NCI-H1436 treated with DMSO at 0.1 percent for 48 hours (cell line): ENCODE data around the gene LCE3E.
"Not testable (repeated sequence)": the region's sequence is repeated elsewhere in the genome, so short reads cannot be mapped to it uniquely, and the experiment has no call there.

Experiments used
- DNase-seq: peaks from one replicate; lab custom pipeline; 2025; lab: John Stamatoyannopoulos, UW

LCE3E gene

GRCh38 chr1:152566681-152567080 lies at the start of gene LCE3E:
TSS of gene LCE3E (minus strand) at chr1:152566780. CDS start at chr1:152566208, 572 bp downstream.
- DNase-seq = no peak

- no peak for DNase-seq
Observed at GRCh38 chr1:152613511-152613910, 46.9 kb upstream of the LCE3E start, which contains the start of gene LCE3B. TSS of gene LCE3B (plus strand) at chr1:152613811. CDS start at chr1:152613811, 0 bp downstream.

GRCh38 chr1:152599934-152600333 lies 33.4 kb upstream of the LCE3E start, which contains the start of gene LCE3C:
TSS of gene LCE3C (plus strand) at chr1:152600234. CDS start at chr1:152600732, 498 bp downstream.
- DNase-seq = no peak

GRCh38 chr1:152596986-152597385 lies 30.4 kb upstream of the LCE3E start:
- DNase-seq = no peak

- no peak for DNase-seq
Observed at GRCh38 chr1:152585586-152585985, 19.0 kb upstream of the LCE3E start.

GRCh38 chr1:152582647-152583046 lies 16.1 kb upstream of the LCE3E start:
- no peak for DNase-seq

- no peak for DNase-seq
Observed at GRCh38 chr1:152580433-152580832, 13.9 kb upstream of the LCE3E start, which contains the start of gene LCE3D. TSS of gene LCE3D (minus strand) at chr1:152580516. CDS start at chr1:152579936, 580 bp downstream.

GRCh38 chr1:152579526-152579925 lies 12.9 kb upstream of the LCE3E start:
- DNase-seq = not testable (repeated sequence)

GRCh38 chr1:152577168-152577567 lies 10.6 kb upstream of the LCE3E start:
- no peak for DNase-seq

GRCh38 chr1:152565535-152566215 lies 905 bp downstream of the LCE3E start:
- DNase-seq = no peak

GRCh38 chr1:152565115-152565514 lies 1.5 kb downstream of the LCE3E start:
- DNase-seq = no peak

- not testable (repeated sequence) for DNase-seq
Observed at GRCh38 chr1:152548358-152548757, 18.2 kb downstream of the LCE3E start.

GRCh38 chr1:152546704-152547103 lies 19.9 kb downstream of the LCE3E start:
- no peak for DNase-seq

GRCh38 chr1:152543820-152544219 lies 22.8 kb downstream of the LCE3E start:
- DNase-seq = no peak

GRCh38 chr1:152539901-152540300 lies 26.7 kb downstream of the LCE3E start:
- DNase-seq = no peak

- DNase-seq = no peak
Observed at GRCh38 chr1:152537496-152537895, 29.1 kb downstream of the LCE3E start.

- DNase-seq = no peak
Observed at GRCh38 chr1:152535774-152536173, 30.8 kb downstream of the LCE3E start.

GRCh38 chr1:152533327-152533938 lies 33.1 kb downstream of the LCE3E start:
- no peak for DNase-seq

- no peak for DNase-seq
Observed at GRCh38 chr1:152525080-152525641, 41.4 kb downstream of the LCE3E start.

- DNase-seq = no peak
Observed at GRCh38 chr1:152520561-152521090, 46.0 kb downstream of the LCE3E start.

- DNase-seq = no peak
Observed at GRCh38 chr1:152519851-152520250, 46.7 kb downstream of the LCE3E start.

GRCh38 chr1:152517237-152517811 lies 49.3 kb downstream of the LCE3E start:
- no peak for DNase-seq
